Lower leg skin (tissue), 3 donors: ENCODE measurements around the gene FAM120C.

Experiments used
- POLR2A ChIP-seq, 2 donors: fragments of 450-650 bp; IDR thresholded peaks; one replicate each; pipeline ENCODE4 v1.6.1; 2016 to 2017; ENCODE audit warnings: antibody characterized with exemption in 2 of 2, mild to moderate bottlenecking in 1 of 2, moderate library complexity in 1 of 2
- TF ChIP-seq, protein P1 (sequence below), 3 donors: fragments of 450-650 bp; IDR thresholded peaks; one replicate each; pipeline ENCODE4 v1.5.1; 2016; ENCODE audit warnings: antibody characterized with exemption in 3 of 3, mild to moderate bottlenecking in 3 of 3, moderate library complexity in 2 of 3

DNA sequence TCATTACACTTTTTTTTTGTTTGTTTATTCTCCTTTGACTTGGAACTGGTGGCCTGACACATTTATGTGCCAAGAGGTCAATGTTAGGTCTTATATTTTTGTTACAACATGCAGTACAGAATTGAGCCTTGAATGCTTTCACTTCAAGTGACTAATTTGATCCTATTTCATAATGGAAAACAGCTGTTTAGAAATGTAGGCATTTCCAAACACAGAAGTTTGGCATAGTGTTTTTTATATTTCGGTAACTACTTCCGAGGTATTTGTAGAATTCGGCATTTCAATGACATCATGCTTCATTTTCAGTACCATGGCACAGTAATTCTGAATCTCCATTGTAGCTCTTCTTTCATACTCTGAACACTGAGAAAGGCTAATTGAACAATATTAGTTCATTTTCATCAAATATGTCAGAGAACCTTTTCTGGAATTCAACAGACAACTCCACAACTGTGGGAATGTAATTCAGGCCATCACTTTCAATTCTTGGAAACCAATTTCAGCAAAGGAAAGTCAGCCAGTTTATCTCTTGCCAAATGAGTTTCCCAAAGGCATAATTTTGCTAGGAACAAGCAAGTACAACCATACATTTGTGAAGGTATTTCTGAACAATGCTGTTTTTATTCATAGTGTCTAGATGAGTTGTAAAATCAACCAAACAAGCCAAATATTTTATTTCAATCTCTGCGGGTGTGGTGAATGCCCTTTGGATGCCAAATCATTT is 11.4 kb downstream of the FAM120C start:
- no peak for TF ChIP-seq POLR2A (IDR thresholded peaks at IDR 0.05)
- TF ChIP-seq, protein P1, sequence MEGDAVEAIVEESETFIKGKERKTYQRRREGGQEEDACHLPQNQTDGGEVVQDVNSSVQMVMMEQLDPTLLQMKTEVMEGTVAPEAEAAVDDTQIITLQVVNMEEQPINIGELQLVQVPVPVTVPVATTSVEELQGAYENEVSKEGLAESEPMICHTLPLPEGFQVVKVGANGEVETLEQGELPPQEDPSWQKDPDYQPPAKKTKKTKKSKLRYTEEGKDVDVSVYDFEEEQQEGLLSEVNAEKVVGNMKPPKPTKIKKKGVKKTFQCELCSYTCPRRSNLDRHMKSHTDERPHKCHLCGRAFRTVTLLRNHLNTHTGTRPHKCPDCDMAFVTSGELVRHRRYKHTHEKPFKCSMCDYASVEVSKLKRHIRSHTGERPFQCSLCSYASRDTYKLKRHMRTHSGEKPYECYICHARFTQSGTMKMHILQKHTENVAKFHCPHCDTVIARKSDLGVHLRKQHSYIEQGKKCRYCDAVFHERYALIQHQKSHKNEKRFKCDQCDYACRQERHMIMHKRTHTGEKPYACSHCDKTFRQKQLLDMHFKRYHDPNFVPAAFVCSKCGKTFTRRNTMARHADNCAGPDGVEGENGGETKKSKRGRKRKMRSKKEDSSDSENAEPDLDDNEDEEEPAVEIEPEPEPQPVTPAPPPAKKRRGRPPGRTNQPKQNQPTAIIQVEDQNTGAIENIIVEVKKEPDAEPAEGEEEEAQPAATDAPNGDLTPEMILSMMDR (IDR thresholded peaks at IDR 0.05), result no peak
